Activated CD4-positive, alpha-beta memory T cell treated with anti-CD3 and anti-CD28 coated beads for 36 hours (primary cell): ENCODE measurements around the gene FADS3. TPM values are rescaled to one million over a fixed set of nuclear protein-coding genes. Genes with fewer than 3 reads are reported as not detected.
A peak's percentile ranks its signal among the peaks of the same experiment; 100 is the strongest.

Experiments used
- CTCF ChIA-PET: fragments of 350-600 bp; sonication (Branson Sonifier 250); formaldehyde crosslinking; loops from one replicate; lab custom pipeline; 2021; ENCODE audit warnings: antibody characterized with exemption, inconsistent platforms; lab: Charles Lee
- POLR2A ChIA-PET: fragments of 350-600 bp; sonication (Branson Sonifier 250); formaldehyde crosslinking; loops from one replicate; lab custom pipeline; 2021; ENCODE audit warnings: antibody characterized with exemption; lab: Charles Lee
- DNase-seq: peaks from one replicate; pipeline ENCODE4 v3.0.0-alpha.2; 2020
- H3K27ac Mint-ChIP-seq: one replicate; pipeline ENCODE4 v1.8.0; 2021; ENCODE audit warnings: mixed read lengths
- H3K27me3 Mint-ChIP-seq: one replicate; pipeline ENCODE4 v1.8.0; 2021; ENCODE audit warnings: mixed read lengths
- H3K36me3 Mint-ChIP-seq: one replicate; pipeline ENCODE4 v1.8.0; 2021; ENCODE audit warnings: mixed read lengths
- H3K4me1 Mint-ChIP-seq: one replicate; pipeline ENCODE4 v1.8.0; 2021; ENCODE audit warnings: low read depth, mixed read lengths
- H3K4me3 Mint-ChIP-seq: one replicate; pipeline ENCODE4 v1.8.0; 2021; ENCODE audit warnings: mild to moderate bottlenecking, mixed read lengths
- H3K9me3 Mint-ChIP-seq: one replicate; pipeline ENCODE4 v1.8.0; 2021; ENCODE audit warnings: mixed read lengths
- intact Hi-C: fragments of 100-400 bp; cut with micrococcal nuclease; formaldehyde crosslinking; loops from one replicate; pipeline ENCODE4 v1.15.1; 2023
- total RNA-seq, 2 experiments: library from RNA; stranded (reverse); gene quantifications; one replicate each; pipeline ENCODE4 v1.2.3, GENCODE V29; 2021

Gene FADS3
- total RNA-seq, 2 experiments from 2014 or later, result 11.9 to 12.1 TPM

DNA sequence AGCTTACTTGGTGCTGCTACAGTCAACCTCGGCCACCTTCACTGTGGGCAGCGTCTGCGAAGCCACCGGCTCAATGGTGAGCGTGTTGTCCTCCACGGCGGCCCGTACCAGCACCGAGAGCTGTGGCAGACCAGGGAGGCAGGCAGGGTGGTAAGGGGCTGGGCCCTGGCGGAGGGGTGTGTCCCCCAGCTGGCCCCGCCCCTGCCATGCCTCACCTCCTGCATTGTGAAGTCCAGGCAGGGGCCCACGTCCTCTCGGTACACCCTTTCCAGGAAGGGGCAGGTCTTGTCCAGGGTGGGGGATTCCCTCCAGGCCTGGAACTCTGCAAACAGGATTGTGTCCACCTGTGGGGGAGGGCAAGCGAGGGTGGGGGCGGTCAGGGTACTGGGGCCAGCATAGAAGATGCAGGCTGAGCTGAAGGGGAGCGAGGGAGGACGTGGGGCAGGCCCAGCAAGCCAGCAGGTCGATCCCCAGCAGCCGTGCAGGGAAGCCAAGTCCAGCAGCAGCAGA is 13.2 kb upstream of the FADS3 start:
- no peak overlapping the region for H3K4me3 Mint-ChIP-seq
- H3K9me3 Mint-ChIP-seq, result no peaks in the 10 kb centered on the region
- DNase-seq, result peak; percentile 43
- H3K4me1 Mint-ChIP-seq, result peaks cover under 1% of the 10 kb centered on the region
- H3K36me3 Mint-ChIP-seq, result no peaks in the 10 kb centered on the region
- H3K27ac Mint-ChIP-seq, result no peak overlapping the region
- no peaks in the 10 kb centered on the region for H3K27me3 Mint-ChIP-seq
- POLR2A ChIA-PET, result interaction anchor here (0.6 kb wide), 1 partner anchor 172 kb away, joined by 3 read pairs; no protein-coding TSS in a partner anchor
- intact Hi-C loops, result no loop called here
- CTCF ChIA-PET, result interaction anchor here (1.0 to 15.1 kb wide), 3 partner anchors 23 to 203 kb away, joined by 4 to 417 read pairs (median 5); no protein-coding TSS in a partner anchor

DNA sequence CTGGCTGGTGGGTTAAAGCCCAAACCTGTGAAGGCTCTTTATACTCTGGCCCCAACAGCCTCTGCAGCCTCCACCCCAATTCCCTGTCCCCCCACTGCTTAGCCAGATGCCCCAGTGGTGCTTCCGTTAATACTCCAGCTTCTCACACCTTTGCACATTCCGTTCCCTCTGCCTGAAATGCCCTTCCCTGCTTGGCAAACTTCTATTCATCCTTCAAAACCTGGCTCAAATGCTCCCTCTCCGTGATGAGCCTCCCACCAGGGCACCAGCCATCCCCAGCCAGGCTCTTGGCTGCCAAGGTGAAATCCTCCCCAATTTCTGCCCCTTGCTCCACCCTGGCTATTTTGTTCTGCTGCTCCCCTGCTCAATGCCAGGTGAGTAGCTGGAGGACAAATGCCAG is 12.5 kb upstream of the FADS3 start:
- Mint-ChIP-seq H3K4me3 (no peak overlapping the region), H3K27me3 (no peaks in the 10 kb centered on the region), H3K27ac (no peak overlapping the region), H3K9me3 (no peaks in the 10 kb centered on the region), H3K4me1 (peaks cover 7% of the 10 kb centered on the region), H3K36me3 (no peaks in the 10 kb centered on the region)
- intact Hi-C loops, result no loop called here
- DNase-seq, result no peak
- CTCF ChIA-PET, result interaction anchor here (0.9 to 15.1 kb wide), 7 partner anchors 22 to 647 kb away, joined by 3 to 417 read pairs (median 5); partner anchors contain the start of gene BEST1
- POLR2A ChIA-PET, result interaction anchor here (0.6 kb wide), 1 partner anchor 173 kb away, joined by 3 read pairs; no protein-coding TSS in a partner anchor

DNA sequence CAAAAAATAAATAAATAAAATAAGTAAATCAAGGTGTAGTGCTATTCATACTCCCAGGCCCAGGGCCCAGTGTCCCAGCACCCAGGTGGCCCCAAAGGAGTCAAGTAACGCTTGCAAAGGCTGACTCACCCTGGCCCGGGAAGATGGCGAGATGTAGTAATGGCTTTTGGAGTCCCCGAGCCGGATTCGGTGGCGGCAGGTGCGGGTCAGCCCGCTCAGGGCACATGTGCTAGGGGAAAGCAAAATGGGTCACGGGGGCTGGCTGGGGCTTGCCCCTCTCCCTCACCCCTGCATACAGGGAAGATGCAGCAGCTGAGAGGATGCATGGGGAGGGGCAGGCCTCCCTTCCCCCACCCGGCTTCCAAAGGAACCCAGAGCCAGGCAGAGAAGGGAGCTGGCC is 11.0 kb upstream of the FADS3 start:
- Mint-ChIP-seq H3K4me1 (peaks cover 7% of the 10 kb centered on the region), H3K27ac (no peak overlapping the region), H3K9me3 (no peaks in the 10 kb centered on the region), H3K36me3 (no peaks in the 10 kb centered on the region), H3K27me3 (no peaks in the 10 kb centered on the region), H3K4me3 (no peak overlapping the region)
- DNase-seq, result no peak
- intact Hi-C loops, result no loop called here
- ChIA-PET POLR2A (no interaction called here), CTCF (interaction anchor here (8.0 to 15.1 kb wide), 3 partner anchors 46 to 206 kb away, joined by 237 to 417 read pairs (median 277); partner anchors contain the start of gene BEST1)

DNA sequence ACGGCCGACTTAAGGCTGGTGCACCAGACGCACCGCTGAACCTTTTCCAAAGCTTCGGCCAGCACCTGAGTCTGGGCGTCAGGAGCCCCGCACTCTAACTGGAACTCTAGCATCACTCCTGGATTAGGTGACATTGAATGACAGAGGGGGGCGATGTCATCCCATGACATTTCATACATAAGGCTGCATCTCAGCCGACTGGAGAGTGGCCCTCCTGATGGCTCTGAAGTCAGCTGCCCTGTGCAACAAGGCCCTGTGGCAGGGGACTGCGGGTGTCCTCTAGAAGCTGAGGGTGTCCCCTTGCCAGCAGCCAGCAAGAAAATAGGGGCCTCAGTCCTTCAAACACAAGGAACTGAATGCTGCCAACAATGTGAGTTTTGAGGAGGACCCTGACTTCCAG is 10.1 kb upstream of the FADS3 start:
- H3K4me3 Mint-ChIP-seq, result no peak overlapping the region
- H3K36me3 Mint-ChIP-seq, result no peaks in the 10 kb centered on the region
- ChIA-PET CTCF (interaction anchor here (0.8 to 15.1 kb wide), 6 partner anchors 12 to 206 kb away, joined by 3 to 417 read pairs (median 132); partner anchors contain the start of genes BEST1, FADS3 and RAB3IL1), POLR2A (no interaction called here)
- no peak overlapping the region for H3K27ac Mint-ChIP-seq
- H3K27me3 Mint-ChIP-seq, result no peaks in the 10 kb centered on the region
- intact Hi-C loops, result no loop called here
- no peak for DNase-seq
- peaks cover 7% of the 10 kb centered on the region for H3K4me1 Mint-ChIP-seq
- no peaks in the 10 kb centered on the region for H3K9me3 Mint-ChIP-seq

DNA sequence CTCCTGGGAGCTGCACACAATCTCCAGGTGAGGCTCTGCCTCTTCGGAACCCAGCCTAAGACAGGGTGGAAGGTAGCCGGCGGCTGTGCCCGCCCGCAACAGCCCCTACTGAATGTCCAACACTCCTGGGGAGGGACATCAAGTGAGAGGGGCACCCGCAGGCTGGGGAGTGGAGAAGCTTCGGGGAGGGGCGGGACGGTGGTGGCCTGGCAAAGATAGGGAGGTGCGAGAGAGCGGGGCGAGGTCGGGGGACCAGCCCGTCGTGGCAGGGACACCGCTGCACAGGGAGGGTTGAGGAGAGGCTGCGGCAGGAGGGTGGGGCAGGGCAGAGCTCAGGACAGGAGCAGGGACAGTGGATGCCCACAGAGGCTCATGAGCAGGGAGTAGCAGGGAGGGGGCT is 8.9 kb upstream of the FADS3 start:
- H3K27me3 Mint-ChIP-seq, result no peaks in the 10 kb centered on the region
- no peaks in the 10 kb centered on the region for H3K9me3 Mint-ChIP-seq
- H3K4me3 Mint-ChIP-seq, result no peak overlapping the region
- POLR2A ChIA-PET, result no interaction called here
- H3K27ac Mint-ChIP-seq, result no peak overlapping the region
- peaks cover 7% of the 10 kb centered on the region for H3K4me1 Mint-ChIP-seq
- no peak for DNase-seq
- intact Hi-C loops, result no loop called here
- CTCF ChIA-PET, result interaction anchor here (1.8 to 15.1 kb wide), 12 partner anchors 9 to 208 kb away, joined by 5 to 417 read pairs (median 26); partner anchors contain the start of genes BEST1, FADS3 and RAB3IL1
- no peaks in the 10 kb centered on the region for H3K36me3 Mint-ChIP-seq

DNA sequence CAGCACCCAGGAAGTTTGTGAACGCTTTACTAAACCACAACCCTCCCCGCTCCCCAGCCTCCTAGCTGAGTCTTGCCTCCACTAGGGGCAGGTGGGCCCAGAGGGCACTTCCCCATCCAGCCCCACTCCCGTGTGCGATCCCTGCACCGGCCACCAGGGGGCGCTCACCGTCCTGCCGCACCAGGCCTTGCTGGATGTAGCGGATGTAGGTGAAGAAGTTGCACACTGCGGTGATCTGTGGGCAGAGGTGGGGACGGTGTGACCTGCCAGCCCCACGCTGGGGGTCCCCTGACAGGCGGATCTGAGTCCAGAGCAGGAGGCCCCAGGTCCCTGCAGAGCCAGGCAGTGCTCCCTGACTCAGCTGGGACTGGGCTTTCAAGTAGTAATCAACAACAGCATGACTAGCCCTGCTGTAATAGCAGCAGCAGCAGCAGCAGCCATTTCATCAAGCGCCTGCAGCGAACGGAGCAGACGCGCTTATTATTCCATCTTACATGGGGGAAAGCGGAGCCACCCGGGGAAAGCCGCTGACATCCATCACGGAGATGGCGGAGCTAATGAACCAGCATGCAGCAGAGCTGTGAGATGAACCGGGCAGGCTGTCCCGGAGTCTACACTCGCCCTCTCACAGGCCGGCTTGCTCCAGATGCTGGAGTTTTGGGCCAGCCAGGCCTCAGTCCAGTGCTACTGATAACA is 7.9 kb upstream of the FADS3 start:
- no peaks in the 10 kb centered on the region for H3K27me3 Mint-ChIP-seq
- no peaks in the 10 kb centered on the region for H3K9me3 Mint-ChIP-seq
- ChIA-PET CTCF (interaction anchor here (0.6 to 15.1 kb wide), 46 partner anchors 10 to 442 kb away, joined by 3 to 417 read pairs (median 5); partner anchors contain the start of genes BEST1, FADS3, INCENP and RAB3IL1), POLR2A (interaction anchor here (1.2 kb wide), 1 partner anchor 182 kb away, joined by 3 read pairs; no protein-coding TSS in a partner anchor)
- H3K4me1 Mint-ChIP-seq, result peaks cover 7% of the 10 kb centered on the region
- no peak overlapping the region for H3K27ac Mint-ChIP-seq
- H3K4me3 Mint-ChIP-seq, result no peak overlapping the region
- no peaks in the 10 kb centered on the region for H3K36me3 Mint-ChIP-seq
- intact Hi-C loops, result loop anchor here (1.0 to 5.0 kb wide), 4 partner anchors 48 to 183 kb away; partner anchors contain the start of gene FTH1
- peak; percentile 94 for DNase-seq

DNA sequence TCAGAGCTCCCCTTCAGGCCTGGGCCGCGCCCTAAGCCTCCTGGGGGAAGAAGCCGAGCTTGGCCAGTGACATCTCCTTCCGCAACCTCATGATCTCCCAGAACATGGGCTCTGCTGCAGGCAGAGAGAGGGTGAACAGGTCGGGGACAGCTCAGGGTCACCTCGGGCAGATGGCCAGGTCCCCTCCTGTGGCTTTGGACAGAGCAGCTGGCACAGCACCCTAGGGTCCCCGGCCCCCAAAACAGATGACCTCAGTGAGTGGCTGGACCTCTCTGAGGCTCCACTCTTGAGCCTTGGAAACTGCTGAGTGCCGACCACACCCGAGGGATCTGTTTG is 6.9 kb upstream of the FADS3 start:
- POLR2A ChIA-PET, result interaction anchor here (1.2 kb wide), 1 partner anchor 183 kb away, joined by 3 read pairs; no protein-coding TSS in a partner anchor
- peaks cover 7% of the 10 kb centered on the region for H3K4me1 Mint-ChIP-seq
- H3K27me3 Mint-ChIP-seq, result no peaks in the 10 kb centered on the region
- no peaks in the 10 kb centered on the region for H3K36me3 Mint-ChIP-seq
- H3K27ac Mint-ChIP-seq, result no peak overlapping the region
- no peak overlapping the region for H3K4me3 Mint-ChIP-seq
- intact Hi-C loops, result loop anchor here (2.0 to 5.0 kb wide), 2 partner anchors 69 to 101 kb away; partner anchors contain the start of gene FTH1
- DNase-seq, result no peak
- H3K9me3 Mint-ChIP-seq, result no peaks in the 10 kb centered on the region
- CTCF ChIA-PET, result interaction anchor here (0.7 to 15.1 kb wide), 42 partner anchors 9 to 435 kb away, joined by 3 to 417 read pairs (median 6); partner anchors contain the start of genes BEST1, FADS3, INCENP and RAB3IL1

DNA sequence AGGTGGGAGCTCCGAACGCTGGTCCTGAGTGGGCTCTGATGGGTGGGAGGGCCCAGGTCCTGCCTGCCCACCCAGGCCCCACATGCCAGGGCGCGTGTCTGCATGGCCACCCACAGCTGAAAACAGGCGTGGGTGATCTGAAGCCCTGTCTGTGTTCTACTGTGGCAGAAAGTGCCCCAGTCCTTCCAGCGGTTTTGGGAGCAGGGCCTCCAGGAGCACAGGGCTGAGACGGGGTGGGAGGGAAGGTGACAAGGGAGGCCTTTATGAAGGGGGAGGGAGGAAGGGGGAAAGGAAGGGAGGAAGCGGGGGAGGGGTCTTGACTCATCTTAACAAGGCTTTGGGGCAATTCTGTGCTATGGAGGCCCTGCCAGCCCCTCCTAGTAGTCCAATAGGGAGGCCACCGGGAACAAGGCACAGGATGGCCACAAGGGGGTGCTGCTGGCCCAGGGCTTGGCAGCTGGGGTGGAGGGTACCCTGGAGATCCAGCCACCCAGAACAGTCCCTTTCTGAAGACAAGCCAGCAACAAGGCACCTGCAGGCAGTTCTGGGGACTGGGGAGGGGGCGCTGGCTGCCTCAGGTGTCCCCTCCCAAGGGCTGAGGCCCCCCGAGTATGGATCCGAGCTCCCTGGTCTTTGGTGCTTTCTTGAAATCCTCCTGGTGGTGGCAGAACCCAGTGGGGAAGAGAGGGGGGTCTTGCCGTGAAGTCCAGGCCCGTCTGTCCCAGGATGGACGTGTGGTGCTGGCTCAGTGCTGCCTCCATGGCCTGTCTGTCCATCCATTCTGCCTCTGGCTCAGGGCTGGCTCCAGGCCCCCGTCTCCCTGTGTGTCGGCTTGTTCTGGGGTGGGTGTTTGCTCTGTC is 6.3 kb upstream of the FADS3 start:
- CTCF ChIA-PET, result interaction anchor here (0.7 to 15.1 kb wide), 39 partner anchors 9 to 435 kb away, joined by 3 to 417 read pairs (median 5); partner anchors contain the start of genes BEST1 and RAB3IL1
- intact Hi-C loops, result loop anchor here (1.0 to 5.0 kb wide), 3 partner anchors 70 to 211 kb away; partner anchors contain the start of gene FTH1
- peaks cover 7% of the 10 kb centered on the region for H3K4me1 Mint-ChIP-seq
- peak; percentile 83 for DNase-seq
- POLR2A ChIA-PET, result interaction anchor here (1.2 kb wide), 1 partner anchor 184 kb away, joined by 3 read pairs; no protein-coding TSS in a partner anchor
- no peak overlapping the region for H3K27ac Mint-ChIP-seq
- no peaks in the 10 kb centered on the region for H3K27me3 Mint-ChIP-seq
- no peaks in the 10 kb centered on the region for H3K9me3 Mint-ChIP-seq
- no peaks in the 10 kb centered on the region for H3K36me3 Mint-ChIP-seq
- no peak overlapping the region for H3K4me3 Mint-ChIP-seq

DNA sequence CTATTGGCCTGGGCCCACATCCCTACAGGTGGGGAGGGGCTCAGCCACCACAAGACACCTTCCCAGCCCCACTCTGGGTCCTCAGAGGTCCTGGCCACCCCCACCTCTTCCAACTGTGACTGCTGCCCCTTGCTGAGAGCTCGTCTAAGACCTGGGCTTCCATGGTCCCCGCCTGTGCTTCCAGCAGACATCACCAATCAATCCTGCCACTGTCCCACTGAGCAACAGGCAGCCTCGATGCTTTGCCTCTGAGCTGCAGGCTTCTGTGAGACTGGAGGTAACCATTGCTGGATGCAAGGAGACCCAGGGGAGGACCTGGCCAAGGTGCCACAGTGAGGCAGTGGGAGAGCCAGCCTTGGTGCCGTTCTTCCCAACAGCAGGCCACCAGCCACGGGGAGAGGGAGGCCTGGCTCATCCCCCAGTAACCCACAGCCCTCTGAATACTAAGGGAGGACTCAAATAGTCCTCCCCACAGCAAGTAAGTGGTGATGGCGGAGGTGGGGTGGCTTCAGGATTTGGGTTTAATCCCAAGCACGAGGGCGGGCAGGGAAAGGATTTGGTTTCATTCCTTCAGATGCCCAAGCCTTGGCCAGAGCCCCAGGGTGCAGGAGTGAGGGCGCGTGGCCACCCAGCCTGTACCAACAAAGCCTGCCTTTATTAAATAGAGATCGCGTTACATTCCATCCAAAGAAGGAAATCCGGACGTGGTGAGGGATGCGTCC is 5.5 kb upstream of the FADS3 start:
- Mint-ChIP-seq H3K4me3 (no peak overlapping the region), H3K27ac (no peak overlapping the region), H3K36me3 (no peaks in the 10 kb centered on the region), H3K9me3 (no peaks in the 10 kb centered on the region), H3K4me1 (peaks cover 7% of the 10 kb centered on the region), H3K27me3 (no peaks in the 10 kb centered on the region)
- ChIA-PET POLR2A (no interaction called here), CTCF (interaction anchor here (1.0 to 15.1 kb wide), 17 partner anchors 12 to 211 kb away, joined by 3 to 417 read pairs (median 9); partner anchors contain the start of gene BEST1)
- no peak for DNase-seq
- intact Hi-C loops, result loop anchor here (1.0 to 5.0 kb wide), 2 partner anchors 70 to 211 kb away; partner anchors contain the start of gene FTH1

DNA sequence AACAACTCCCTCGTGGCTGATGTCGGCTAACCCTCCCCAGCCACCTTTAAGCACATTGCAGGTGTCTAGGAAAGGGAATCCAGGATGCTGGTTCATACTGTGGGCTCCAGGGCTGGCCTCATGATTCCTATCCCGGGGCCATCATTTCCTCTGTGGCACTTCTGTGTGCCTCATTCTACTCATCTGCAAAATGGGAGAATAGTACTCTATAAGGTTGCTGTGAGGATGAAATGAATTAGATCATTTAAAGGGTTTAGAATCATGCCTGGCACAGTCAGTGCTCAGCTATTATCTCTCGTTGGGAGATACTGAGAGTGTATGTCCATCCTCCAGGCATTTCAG is 4.3 kb upstream of the FADS3 start:
- Mint-ChIP-seq H3K4me3 (no peak overlapping the region), H3K4me1 (peaks cover 9% of the 10 kb centered on the region), H3K36me3 (no peaks in the 10 kb centered on the region), H3K9me3 (no peaks in the 10 kb centered on the region), H3K27ac (no peak overlapping the region), H3K27me3 (no peaks in the 10 kb centered on the region)
- ChIA-PET POLR2A (no interaction called here), CTCF (interaction anchor here (0.5 to 15.1 kb wide), 7 partner anchors 25 to 212 kb away, joined by 3 to 417 read pairs (median 49); partner anchors contain the start of gene BEST1)
- no peak for DNase-seq
- intact Hi-C loops, result loop anchor here (5.0 kb wide), 1 partner anchor 72 kb away; the partner anchor contains the start of gene FTH1
